SKM-1 treated with dmso at 0.1 percent for 144 hours (cell line): ENCODE data around the gene ARL8A.
"Not testable (repeated sequence)": the region's sequence is repeated elsewhere in the genome, so short reads cannot be mapped to it uniquely, and the experiment has no call there.

Experiments used
- DNase-seq: peaks from one replicate; lab custom pipeline; 2025; ENCODE audit not compliant: unreplicated experiment; lab: John Stamatoyannopoulos, UW

The ARL8A gene

GRCh38 chr1:202144402-202145067 lies at the start of gene ARL8A:
ARL8A (minus strand) TSS chr1:202144737; CDS start chr1:202144572, 165 bp downstream.
- DNase-seq = peak; percentile 28

DNA sequence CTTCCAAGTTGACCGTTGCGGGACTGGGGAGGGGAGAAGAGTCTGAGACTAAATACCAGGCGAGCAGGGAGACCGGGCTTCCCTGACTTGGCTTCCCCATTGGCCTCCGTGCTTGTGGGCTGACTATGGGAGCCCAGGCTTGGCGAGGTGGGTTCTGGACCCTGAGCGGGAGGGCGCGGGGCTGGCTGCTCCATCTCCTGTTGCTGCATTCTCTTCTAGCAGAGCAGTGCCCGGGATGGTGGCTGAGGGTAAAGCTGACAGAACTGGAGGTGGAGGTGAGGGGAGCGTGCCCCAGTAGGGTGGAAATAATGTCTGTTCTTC lies 49.8 kb upstream of the ARL8A start:
- no peak for DNase-seq

DNA sequence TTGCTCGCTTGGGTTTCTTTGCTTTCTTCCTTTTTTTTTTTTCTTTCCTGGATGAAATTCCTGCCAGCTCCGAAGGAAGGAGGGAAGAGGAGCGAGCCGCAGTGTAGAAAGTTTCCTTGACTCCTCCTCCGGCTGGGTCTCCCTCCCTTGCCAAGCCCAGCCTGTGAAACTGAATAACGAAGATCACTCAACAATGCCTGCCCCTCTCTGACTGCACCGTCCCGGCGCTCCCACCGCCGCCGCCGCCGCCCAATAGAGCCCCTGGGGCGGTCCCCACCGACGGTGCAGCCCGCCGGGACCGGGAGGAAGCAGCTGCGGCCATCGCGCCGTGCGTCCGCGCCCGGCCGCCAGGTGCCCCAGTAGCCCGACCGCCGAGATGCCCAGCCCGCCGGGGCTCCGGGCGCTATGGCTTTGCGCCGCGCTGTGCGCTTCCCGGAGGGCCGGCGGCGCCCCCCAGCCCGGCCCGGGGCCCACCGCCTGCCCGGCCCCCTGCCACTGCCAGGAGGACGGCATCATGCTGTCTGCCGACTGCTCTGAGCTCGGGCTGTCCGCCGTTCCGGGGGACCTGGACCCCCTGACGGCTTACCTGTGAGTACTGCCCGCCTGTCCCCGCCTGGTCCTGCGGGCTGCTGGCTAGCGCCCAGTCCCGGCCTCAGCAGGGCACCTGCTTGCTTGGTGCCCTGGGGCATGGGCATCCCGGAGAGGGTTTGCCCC lies 49.2 kb upstream of the ARL8A start, which contains the start of gene LGR6:
Gene LGR6 (plus strand): TSS at position 186 of the 714 bp plus-strand sequence. CDS start 191 bp downstream, at position 377.
- no peak for DNase-seq

DNA sequence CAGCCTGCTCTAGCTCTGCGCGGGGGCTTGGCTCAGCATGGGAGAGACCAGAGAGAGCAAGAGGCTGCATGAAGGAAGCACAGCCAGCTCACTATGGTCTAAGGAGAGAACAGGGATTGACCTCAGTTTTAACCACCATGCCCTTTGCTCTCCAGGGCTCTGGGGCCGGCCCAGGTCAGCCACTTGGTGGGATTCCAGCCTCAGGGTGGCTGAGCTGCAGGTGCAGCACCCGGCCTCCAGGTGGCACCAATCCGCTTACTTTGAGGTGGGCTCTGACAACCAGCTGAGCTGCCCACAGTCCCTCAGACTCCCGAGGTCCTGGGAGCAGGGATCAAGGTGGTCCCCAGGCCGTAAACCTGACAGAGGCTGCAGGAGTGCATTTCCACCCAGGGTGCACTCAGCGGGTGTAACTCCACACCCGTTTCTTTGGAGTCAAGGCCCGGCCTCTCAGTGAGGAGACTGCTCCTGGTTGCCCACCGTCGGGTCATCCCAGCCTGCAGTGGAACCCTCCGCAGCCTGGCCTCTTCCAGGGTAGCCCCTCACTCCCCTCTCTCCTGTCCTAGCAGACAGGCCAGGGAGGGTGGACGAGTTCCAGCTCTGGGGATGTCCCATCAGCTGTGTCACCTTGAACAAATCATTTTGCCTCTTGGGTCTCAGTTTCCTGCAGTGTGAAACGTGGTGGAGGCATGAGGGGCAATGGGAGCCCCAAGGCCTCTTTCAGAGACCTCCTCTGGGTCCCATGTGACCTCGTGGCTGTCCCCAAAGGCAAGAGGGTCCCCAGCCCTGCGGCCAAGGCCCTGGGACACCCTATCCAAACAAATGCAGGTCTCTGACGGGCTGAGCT lies 48.5 kb upstream of the ARL8A start:
- DNase-seq = peak; percentile 41

DNA sequence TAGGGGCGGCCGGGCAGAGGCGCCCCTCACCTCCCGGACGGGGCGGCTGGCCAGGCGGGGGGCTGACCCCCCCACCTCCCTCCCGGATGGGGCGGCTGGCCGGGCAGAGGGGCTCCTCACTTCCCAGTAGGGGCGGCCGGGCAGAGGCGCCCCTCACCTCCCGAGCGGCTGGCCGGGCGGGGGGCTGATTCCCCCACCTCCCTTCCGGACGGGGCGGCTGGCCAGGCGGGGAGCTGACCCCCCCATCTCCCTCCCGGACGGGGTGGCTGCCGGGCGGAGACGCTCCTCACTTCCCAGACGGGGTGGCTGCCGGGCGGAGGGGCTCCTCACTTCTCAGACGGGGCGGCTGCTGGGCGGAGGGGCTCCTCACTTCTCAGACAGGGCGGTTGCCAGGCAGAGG lies 46.9 kb upstream of the ARL8A start:
- DNase-seq = not testable (repeated sequence)

DNA sequence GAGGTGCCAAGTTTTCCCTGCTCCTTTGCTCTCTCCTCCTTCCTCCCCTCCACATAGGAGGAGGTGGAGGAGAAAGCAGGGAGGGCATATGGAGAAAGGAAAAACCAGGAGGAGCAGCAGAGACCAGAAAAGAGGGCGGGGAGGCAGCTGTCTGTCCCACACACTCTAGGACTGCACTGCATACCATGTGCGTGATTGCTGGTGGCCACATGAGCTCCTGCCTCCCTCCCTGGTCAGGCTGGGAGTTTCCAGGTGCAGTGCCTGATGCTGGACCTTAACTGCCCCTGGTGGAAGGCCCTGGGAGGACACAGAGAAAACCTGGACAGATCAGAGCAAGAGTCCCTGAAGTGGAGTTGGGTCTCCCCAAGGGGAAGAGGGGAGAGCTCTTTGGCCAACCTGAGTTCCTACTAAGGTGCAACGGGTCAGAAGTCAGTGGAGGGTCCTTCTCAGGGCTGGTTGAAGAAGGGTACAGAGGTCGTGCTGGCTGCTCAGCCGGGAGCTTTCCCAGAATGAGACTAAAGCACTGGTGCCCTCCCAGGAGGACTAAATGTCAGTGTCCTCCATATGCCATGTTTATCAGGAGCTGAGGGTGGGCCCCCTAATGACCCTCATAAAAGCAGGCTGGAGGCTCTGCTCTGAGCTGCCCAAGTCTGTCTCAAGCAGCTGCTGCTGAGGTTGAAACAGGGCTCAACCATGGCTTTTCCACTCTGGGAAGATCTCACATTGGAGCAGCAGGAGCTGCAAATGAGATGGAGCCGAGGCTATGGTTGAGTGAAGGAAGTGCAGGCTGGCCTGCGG lies 45.6 kb upstream of the ARL8A start:
- DNase-seq = no peak

- DNase-seq = peak; percentile 41
These were observed 44.7 kb upstream of the ARL8A start for GRCh38 chr1:202189001-202189790.

GRCh38 chr1:202187697-202188407 lies 43.3 kb upstream of the ARL8A start:
- DNase-seq = no peak

DNA sequence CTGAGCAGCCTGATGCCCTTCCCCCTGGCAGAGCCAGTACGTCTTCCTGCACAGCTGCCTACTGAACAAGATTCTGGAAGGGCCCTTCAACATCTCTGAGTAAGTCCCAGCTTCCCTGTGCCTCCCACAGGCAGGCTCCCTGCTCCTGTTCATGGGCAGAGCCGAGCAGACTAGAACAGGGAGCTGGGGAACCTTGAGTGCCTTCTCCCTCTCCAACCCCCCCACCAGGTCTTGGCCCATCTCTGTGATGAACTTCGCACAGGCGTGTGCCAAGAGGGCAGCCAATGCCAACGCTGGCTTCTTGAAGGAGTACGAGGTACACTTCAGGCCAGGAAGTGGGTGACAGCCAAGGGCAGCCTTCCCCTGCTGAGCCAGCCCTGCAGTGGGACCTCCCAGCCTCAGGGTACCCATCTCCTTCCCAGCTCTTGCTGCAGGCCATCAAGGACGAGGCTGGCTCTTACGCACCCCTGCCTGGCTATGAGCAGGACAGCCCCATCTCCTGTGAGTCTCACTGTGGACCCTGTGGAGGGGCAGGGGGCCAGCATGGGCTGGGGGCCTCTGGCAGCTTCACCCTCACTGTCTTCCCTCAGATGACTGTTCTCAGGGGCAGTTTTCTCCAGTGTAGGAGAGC lies 42.6 kb upstream of the ARL8A start:
- DNase-seq = no peak

DNA sequence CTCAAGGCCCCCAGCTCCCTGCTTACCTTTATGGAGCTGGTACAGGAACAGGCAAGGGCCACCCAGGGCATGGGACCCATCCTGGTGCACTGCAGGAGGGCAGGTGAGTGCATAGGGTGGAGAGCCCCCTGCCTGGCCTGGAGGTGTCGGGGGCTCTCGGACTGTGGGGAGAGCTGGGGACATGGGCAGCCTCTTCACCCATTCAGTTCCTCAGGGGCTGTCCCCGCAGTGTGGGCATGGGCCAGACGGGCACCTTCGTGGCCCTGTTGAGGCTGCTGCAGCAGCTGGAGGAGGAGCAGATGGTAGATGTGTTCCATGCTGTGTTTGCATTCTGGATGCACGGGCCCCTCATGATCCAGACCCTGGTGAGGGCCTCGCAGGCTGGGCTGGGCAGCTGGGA lies 41.8 kb upstream of the ARL8A start:
- no peak for DNase-seq

DNA sequence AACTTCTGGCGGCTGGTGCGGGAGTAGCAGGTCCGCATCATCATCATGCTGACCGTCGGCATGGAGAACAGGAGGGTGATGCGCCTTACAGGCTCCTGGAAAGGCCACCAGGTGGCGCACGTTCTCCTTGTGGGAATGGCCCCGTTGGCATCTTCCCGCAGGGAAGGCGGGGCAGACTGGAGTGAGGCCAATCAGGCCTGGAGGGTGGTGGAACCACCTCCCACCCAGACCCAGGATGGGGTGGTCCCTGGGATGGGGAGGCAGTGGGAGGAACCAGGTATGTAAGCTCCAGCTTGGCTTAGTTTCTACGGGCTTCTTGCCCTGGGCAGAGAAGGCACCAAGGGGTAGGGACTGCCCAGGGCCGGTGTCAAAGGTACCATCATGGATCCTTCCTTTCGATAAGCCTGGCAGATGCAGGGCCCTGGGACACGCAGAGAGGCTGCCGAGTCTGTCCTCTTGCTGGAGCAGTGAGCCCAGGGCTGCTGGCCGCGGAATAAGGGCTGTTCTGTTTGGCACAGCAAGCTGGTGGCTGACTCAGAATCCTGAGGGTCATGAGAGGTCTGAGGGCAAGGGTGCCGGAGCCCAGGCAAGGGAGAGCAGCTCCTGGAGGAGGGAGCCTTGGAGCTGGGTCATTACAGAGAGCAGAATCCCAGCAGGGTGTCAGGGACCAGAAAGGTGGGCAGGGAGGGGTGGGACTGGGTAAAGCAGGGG lies 40.4 kb upstream of the ARL8A start:
- DNase-seq = peak; percentile 86

DNA sequence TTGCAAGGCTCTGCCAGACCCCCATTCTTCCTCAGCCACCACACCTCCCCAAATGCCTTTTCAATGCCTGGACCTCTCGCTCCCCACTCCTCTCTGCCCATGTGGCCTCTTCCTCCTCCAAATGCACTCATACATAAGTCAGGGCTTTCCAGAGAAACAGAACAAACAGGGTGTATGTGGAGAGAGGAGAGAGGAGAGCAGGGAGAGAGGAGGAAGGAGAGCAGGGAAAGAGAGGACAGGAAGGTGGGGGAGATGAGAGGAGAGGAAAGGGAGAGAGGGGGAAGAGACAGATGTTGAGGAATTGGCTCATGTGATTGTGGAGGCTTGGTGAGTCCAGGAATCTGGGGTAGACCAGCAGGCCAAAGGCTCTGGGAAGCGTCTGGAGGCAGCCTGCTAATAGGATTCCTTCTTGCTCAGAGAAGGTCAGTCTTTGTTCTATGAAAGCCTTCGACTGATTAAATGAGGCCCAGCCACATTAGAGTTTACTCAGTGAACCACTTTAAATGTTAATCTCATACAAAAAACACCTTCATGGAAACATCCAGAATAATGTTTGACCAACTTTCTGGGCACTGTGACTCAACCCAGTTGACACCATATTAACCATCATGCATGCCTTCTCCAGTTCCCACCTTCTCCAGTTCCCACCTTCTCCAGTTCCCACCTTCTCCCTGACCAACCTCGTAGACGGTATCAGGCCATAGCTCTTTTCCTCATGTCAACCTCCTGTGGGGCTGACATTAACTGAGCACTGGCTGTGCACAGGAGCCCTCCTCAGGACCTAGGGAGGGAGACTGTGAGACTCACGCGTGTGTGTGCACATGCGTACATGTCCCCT lies 37.7 kb upstream of the ARL8A start:
- DNase-seq = no peak

GRCh38 chr1:202181586-202181985 lies 37.0 kb upstream of the ARL8A start:
- no peak for DNase-seq

DNA sequence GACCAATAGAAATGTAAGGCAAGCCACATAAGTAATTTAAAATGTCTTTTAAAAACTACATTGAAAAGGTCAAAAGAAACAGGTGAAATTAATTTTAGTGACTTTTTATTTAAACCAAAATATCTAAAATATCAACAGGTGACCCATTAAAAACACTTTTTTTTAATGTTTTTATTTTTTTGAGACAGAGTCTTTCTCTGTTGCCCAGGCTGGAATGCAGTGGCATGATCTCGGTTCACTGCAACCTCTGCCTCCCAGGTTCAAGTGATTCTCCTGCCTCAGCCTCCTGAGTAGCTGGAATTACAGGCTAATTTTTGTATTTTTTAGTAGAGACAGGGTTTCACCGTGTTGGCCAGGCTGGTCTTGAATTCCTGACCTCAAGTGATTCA lies 36.2 kb upstream of the ARL8A start:
- not testable (repeated sequence) for DNase-seq

GRCh38 chr1:202179828-202180750 lies 35.6 kb upstream of the ARL8A start:
- DNase-seq = no peak
